H1 (cell line): ENCODE results near the gene PRRG1. TPM values are rescaled to one million over a fixed set of nuclear protein-coding genes. Genes with fewer than 3 reads are reported as not detected.

Experiments
- CTCF ChIA-PET: fragments of 300-600 bp; sonication (Branson Sonifier 250); formaldehyde crosslinking; loops from one replicate; lab custom pipeline; 2021; ENCODE audit not compliant: partially characterized antibody; lab: Charles Lee
- POLR2A ChIA-PET: fragments of 300-600 bp; sonication (Branson Sonifier 250); formaldehyde crosslinking; loops from one replicate; lab custom pipeline; 2021; ENCODE audit warnings: inconsistent platforms; ENCODE audit not compliant: partially characterized antibody; lab: Charles Lee
- DNase-seq, 2 experiments: peaks; one replicate each; pipeline versions ENCODE4 v3.0.0 to v3.0.0-alpha.2; 2010 to 2022; ENCODE audit warnings: low spot score in 2 of 2, low read depth in 1 of 2, mixed read lengths in 1 of 2
- FAIRE-seq: peaks from 2 replicates; lab custom pipeline; 2011; peaks lifted over from hg19 to GRCh38; lab: Jason Lieb, UNC
- H2AFZ ChIP-seq: 2 replicates; pipeline ENCODE4 v1.8.1; 2012; ENCODE audit warnings: low read length, inconsistent platforms
- H2AK5ac ChIP-seq: 2 replicates; pipeline ENCODE4 v1.6.1; 2013; ENCODE audit warnings: low read depth, low read length
- H2BK120ac ChIP-seq: replicated peaks from 2 replicates; pipeline ENCODE3; 2013; ENCODE audit warnings: low read depth, low read length, inconsistent platforms
- H2BK12ac ChIP-seq: 2 replicates; pipeline ENCODE4 v1.6.1; 2013; ENCODE audit warnings: low read depth, low read length
- H2BK15ac ChIP-seq: 2 replicates; pipeline ENCODE4 v1.6.1; 2013; ENCODE audit warnings: low read length
- H2BK20ac ChIP-seq: 2 replicates; pipeline ENCODE4 v1.6.1; 2013; ENCODE audit warnings: low read length
- H2BK5ac ChIP-seq: 2 replicates; pipeline ENCODE4 v1.6.1; 2013; ENCODE audit warnings: low read depth, low read length
- H3K14ac ChIP-seq: 2 replicates; pipeline ENCODE4 v1.6.1; 2013; ENCODE audit warnings: inconsistent platforms; ENCODE audit not compliant: insufficient read length
- H3K18ac ChIP-seq: 2 replicates; pipeline ENCODE4 v1.6.1; 2013; ENCODE audit warnings: low read length; ENCODE audit errors: extremely low read depth
- H3K23ac ChIP-seq: 2 replicates; pipeline ENCODE4 v1.6.1; 2013; ENCODE audit warnings: inconsistent platforms; ENCODE audit not compliant: insufficient read length
- H3K23me2 ChIP-seq: 2 replicates; pipeline ENCODE4 v1.6.1; 2013; ENCODE audit warnings: low read depth, low read length
- H3K27ac ChIP-seq: 2 replicates; pipeline ENCODE4 v1.6.1; 2011; ENCODE audit warnings: low read depth, low read length, inconsistent platforms
- H3K27me3 ChIP-seq, 4 experiments: replicated peaks in 1 of 4; 1 replicate in 1 of 4; 2 replicates in 3 of 4; pipeline versions ENCODE4 v1.6.1 to v1.8.1; 2011 to 2013; ENCODE audit warnings: low read length in 3 of 4, mild to moderate bottlenecking in 3 of 4, inconsistent platforms in 2 of 4, mixed read lengths in 2 of 4, moderate library complexity in 1 of 4; ENCODE audit not compliant: control insufficient read depth in 3 of 4, insufficient read depth in 3 of 4; ENCODE audit errors: extremely low read depth in 1 of 4
- H3K36me3 ChIP-seq, 4 experiments: 2 replicates each; pipeline versions ENCODE4 v1.6.1 to v1.8.1; 2011 to 2013; ENCODE audit warnings: mild to moderate bottlenecking in 4 of 4, low read length in 3 of 4, moderate library complexity in 2 of 4, control low read depth in 1 of 4, inconsistent platforms in 1 of 4; ENCODE audit not compliant: insufficient read depth in 4 of 4, control insufficient read depth in 2 of 4
- H3K4ac ChIP-seq: replicated peaks from 2 replicates; pipeline ENCODE3; 2013; ENCODE audit warnings: low read length, low read depth, mixed read lengths, inconsistent platforms; ENCODE audit not compliant: insufficient read length
- H3K4me1 ChIP-seq, 4 experiments: replicated peaks in 1 of 4; 1 replicate in 1 of 4; 2 replicates in 3 of 4; pipeline versions ENCODE4 v1.6.1 to v1.8.1; 2011 to 2013; ENCODE audit warnings: low read length in 3 of 4, inconsistent platforms in 2 of 4, mixed read lengths in 1 of 4; ENCODE audit not compliant: insufficient read depth in 4 of 4, control insufficient read depth in 3 of 4
- H3K4me2 ChIP-seq, 2 experiments: 2 replicates each; pipeline versions ENCODE4 v1.6.1 to v1.8.1; 2011 to 2013; ENCODE audit warnings: low read depth in 2 of 2, low read length in 2 of 2, control low read depth in 1 of 2, inconsistent platforms in 1 of 2, mild to moderate bottlenecking in 1 of 2; ENCODE audit not compliant: insufficient read depth in 1 of 2
- H3K4me3 ChIP-seq, 4 experiments: fragments of 200-600, 300-600 bp in 1 of 4; sonication (generic), shearing (Covaris generic), sonication (Bioruptor Twin) in 1 of 4; 2 replicates each; pipeline versions ENCODE4 v1.5.1 to v1.8.1; 2011 to 2016; ENCODE audit warnings: low read length in 4 of 4, low read depth in 3 of 4, control low read depth in 2 of 4, inconsistent platforms in 2 of 4, mild to moderate bottlenecking in 2 of 4, mixed read lengths in 1 of 4, moderate library complexity in 1 of 4; ENCODE audit not compliant: insufficient read depth in 2 of 4; ENCODE audit errors: extremely low read depth in 1 of 4
- H3K56ac ChIP-seq: replicated peaks from 2 replicates; pipeline ENCODE3; 2013; ENCODE audit warnings: low read depth, mild to moderate bottlenecking, mixed read lengths, low read length, inconsistent platforms; ENCODE audit not compliant: insufficient read length
- H3K79me1 ChIP-seq: 2 replicates; pipeline ENCODE4 v1.6.1; 2013; ENCODE audit warnings: low read depth, low read length, control low read depth
- H3K79me2 ChIP-seq, 2 experiments: 2 replicates each; pipeline versions ENCODE4 v1.6.1 to v1.8.1; 2012 to 2013; ENCODE audit warnings: low read length in 2 of 2, mild to moderate bottlenecking in 2 of 2, inconsistent platforms in 1 of 2; ENCODE audit not compliant: insufficient read depth in 2 of 2, control insufficient read depth in 1 of 2
- H3K9ac ChIP-seq, 4 experiments: replicated peaks in 1 of 4; 1 replicate in 1 of 4; 2 replicates in 3 of 4; pipeline versions ENCODE4 v1.6.1 to v1.8.1; 2011 to 2013; ENCODE audit warnings: low read depth in 3 of 4, low read length in 3 of 4, control low read depth in 2 of 4, mild to moderate bottlenecking in 2 of 4, moderate library complexity in 2 of 4, inconsistent platforms in 1 of 4; ENCODE audit errors: extremely low read depth in 1 of 4
- H3K9me3 ChIP-seq, 2 experiments: 2 replicates each; pipeline versions ENCODE4 v1.6.1 to v1.8.1; 2012 to 2013; ENCODE audit warnings: mild to moderate bottlenecking in 2 of 2, moderate library complexity in 2 of 2, control low read depth in 1 of 2, inconsistent platforms in 1 of 2, low read depth in 1 of 2, low read length in 1 of 2, mixed read lengths in 1 of 2; ENCODE audit not compliant: insufficient read depth in 2 of 2
- H4K20me1 ChIP-seq, 2 experiments: replicated peaks in 1 of 2; 2 replicates each; pipeline versions ENCODE3 to v1.8.1; 2011 to 2013; ENCODE audit warnings: inconsistent platforms in 2 of 2, low read length in 2 of 2, mild to moderate bottlenecking in 1 of 2; ENCODE audit not compliant: insufficient read depth in 2 of 2, control insufficient read depth in 1 of 2
- H4K5ac ChIP-seq: 2 replicates; pipeline ENCODE4 v1.6.1; 2013; ENCODE audit warnings: low read length, low read depth, mixed read lengths, inconsistent platforms; ENCODE audit not compliant: insufficient read length
- H4K8ac ChIP-seq: 2 replicates; pipeline ENCODE4 v1.8.0; 2013; ENCODE audit warnings: mild to moderate bottlenecking, moderate library complexity, low read length, inconsistent platforms; ENCODE audit not compliant: insufficient read depth; ENCODE audit errors: extremely low read depth
- H4K91ac ChIP-seq: replicated peaks from 2 replicates; pipeline ENCODE3; 2013; ENCODE audit warnings: low read length, mixed read lengths, inconsistent platforms; ENCODE audit not compliant: insufficient read length
- CHD2 ChIP-seq: IDR thresholded peaks from 2 replicates; pipeline ENCODE4 v1.6.1; 2012; ENCODE audit warnings: low read length, improper control_type of control experiment
- FOSL1 ChIP-seq: IDR thresholded peaks from 2 replicates; pipeline ENCODE4 v1.6.1; 2011; ENCODE audit warnings: mild to moderate bottlenecking, low read depth, low read length, moderate library complexity; ENCODE audit not compliant: insufficient read depth
- HDAC6 ChIP-seq: IDR thresholded peaks from one replicate; pipeline ENCODE4 v1.7.1; 2012; ENCODE audit warnings: low read depth, mild to moderate bottlenecking, inconsistent platforms, low read length, moderate library complexity
- KDM1A ChIP-seq: fragments of 200-600, 300-600 bp; sonication (generic); IDR thresholded peaks from 2 replicates; pipeline ENCODE4 v1.7.1; 2016; ENCODE audit warnings: mild to moderate bottlenecking, low read length, borderline replicate concordance
- SIRT6 ChIP-seq: IDR thresholded peaks from one replicate; pipeline ENCODE4 v1.7.1; 2012; ENCODE audit warnings: low read length, inconsistent platforms
- WGBS, 2 experiments: shearing (Covaris generic) in 1 of 2; methylation state at CpG; one replicate each; pipeline versions ENCODE4 v1.1.6 to v1.1.7; 2013 to 2015; ENCODE audit warnings: low lambda C conversion rate in 2 of 2, mixed read lengths in 2 of 2, inconsistent platforms in 1 of 2, low coverage in 1 of 2, missing lambda C conversion rate in 1 of 2; ENCODE audit not compliant: insufficient replicate concordance in 2 of 2, insufficient coverage in 1 of 2, insufficient read length in 1 of 2; ENCODE audit errors: extremely low coverage in 1 of 2, missing lambda C conversion rate in 1 of 2; 5-methylcytosine and 5-hydroxymethylcytosine counted together
- polyA plus RNA-seq, 7 experiments: library from polyadenylated mRNA; depleted of rRNA in 3 of 7; stranded (reverse) in 5 of 7; unstranded in 2 of 7; fragments of >200 nt in 5 of 7; fragments of 200-250 nt in 2 of 7; gene quantifications; 1 replicate in 5 of 7; 2 replicates in 1 of 7; 4 replicates in 1 of 7; pipeline versions ENCODE4 v1.2.1 to v1.2.3, GENCODE V29; 2011 to 2013; ENCODE audit warnings: missing spikeins in 2 of 7, mixed read lengths in 2 of 7
- total RNA-seq: library from RNA; stranded (reverse); fragmentation: NEBNext Ultra II Directional; extraction: Animal tissue kit (Norgen Biotek cat#: 25700); gene quantifications from 2 replicates; pipeline ENCODE4 v1.2.1, GENCODE V29; 2021

PRRG1 gene
- total and polyA plus RNA-seq, 2 of the 8 experiments (the other 6 are each of a cell fraction or from before 2014, with no cell fraction given) = 10.2 to 10.5 TPM

DNA sequence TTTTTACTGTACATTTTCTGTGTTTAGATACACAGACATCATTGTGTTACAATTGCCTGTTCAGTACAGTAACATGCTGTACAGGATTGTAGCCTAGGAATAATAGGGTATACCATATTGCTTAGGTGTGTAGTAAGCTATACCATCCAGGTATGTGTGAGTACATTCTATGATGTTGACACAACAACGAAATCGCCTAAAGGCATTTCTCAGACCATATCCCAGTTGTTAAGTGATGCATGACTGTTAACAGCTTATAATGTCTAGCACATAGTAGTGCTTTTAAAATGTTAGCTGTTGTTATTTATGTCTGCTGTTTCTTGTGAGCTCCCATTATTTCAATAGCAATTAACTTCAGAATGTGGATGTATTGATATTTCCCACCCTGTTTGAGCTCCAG, 4.5 kb downstream of the PRRG1 start:
- Histone ChIP-seq H4K8ac (no peak overlapping the region), H2AK5ac (no peak overlapping the region), H3K23ac (no peak overlapping the region), H4K5ac (no peak overlapping the region), H2BK12ac (no peak overlapping the region), H3K79me1 (no peaks in the 10 kb centered on the region), H3K4ac (no peak overlapping the region), H3K9ac (no peak overlapping the region), H2BK120ac (no peak overlapping the region), H3K79me2 (peaks cover 0 to 78% of the 10 kb centered on the region in 2 experiments; a peak in 2 of 4 replicates), H3K18ac (no peak overlapping the region), H2BK5ac (no peak overlapping the region), H3K9me3 (no peaks in the 10 kb centered on the region), H2AFZ (no peak overlapping the region), H3K14ac (no peak overlapping the region), H3K27me3 (no peaks in the 10 kb centered on the region), H2BK15ac (no peak overlapping the region), H3K27ac (no peak overlapping the region), H3K4me2 (no peak overlapping the region), H4K91ac (no peak overlapping the region), H4K20me1 (no peaks in the 10 kb centered on the region), H3K4me3 (no peak overlapping the region), H3K23me2 (no peaks in the 10 kb centered on the region; the same call in 1 of the 2 replicates), H3K4me1 (peaks cover 0 to 2% (median 0%) of the 10 kb centered on the region in 4 experiments; a peak in 2 of 7 replicates), H3K36me3 (no peaks in the 10 kb centered on the region), H3K56ac (no peak overlapping the region), H2BK20ac (no peak overlapping the region)
- ChIA-PET POLR2A (no interaction called here), CTCF (no interaction called here)
- WGBS, 2 experiments = 100% methylated on average over 2 of the region's 2 CpGs; no CpG with 5 or more reads in 1 of the 2 experiments
- no peak for FAIRE-seq
- DNase-seq = no peak
- TF ChIP-seq FOSL1 (no peak), CHD2 (no peak), KDM1A (no peak), HDAC6 (no peak), SIRT6 (no peak)
